Activated CD4-positive, alpha-beta T cell treated with anti-CD3 and anti-CD28 coated beads, Interleukin-10, Interleukin-2, amounts not matched to agents 100 ng/mL and 50 ng/mL, durations not matched to agents 16 hours and 8 hours (primary cell): ENCODE data around the gene ITGB5.
"Not testable (repeated sequence)": the region's sequence is repeated elsewhere in the genome, so short reads cannot be mapped to it uniquely, and the experiment has no call there.

Experiments
- DNase-seq: peaks from one replicate; pipeline ENCODE4 v3.0.0-alpha.2; 2020

ITGB5 gene

GRCh38 chr3:124769462-124769861 lies 117.7 kb downstream of the ITGB5 start:
- no peak for DNase-seq

- DNase-seq = peak; percentile 30
These were observed 118.4 kb downstream of the ITGB5 start for GRCh38 chr3:124768812-124769211.

- DNase-seq = no peak
These were observed 119.5 kb downstream of the ITGB5 start for GRCh38 chr3:124767691-124768090.

GRCh38 chr3:124767264-124767663 lies 119.9 kb downstream of the ITGB5 start:
- no peak for DNase-seq

DNA sequence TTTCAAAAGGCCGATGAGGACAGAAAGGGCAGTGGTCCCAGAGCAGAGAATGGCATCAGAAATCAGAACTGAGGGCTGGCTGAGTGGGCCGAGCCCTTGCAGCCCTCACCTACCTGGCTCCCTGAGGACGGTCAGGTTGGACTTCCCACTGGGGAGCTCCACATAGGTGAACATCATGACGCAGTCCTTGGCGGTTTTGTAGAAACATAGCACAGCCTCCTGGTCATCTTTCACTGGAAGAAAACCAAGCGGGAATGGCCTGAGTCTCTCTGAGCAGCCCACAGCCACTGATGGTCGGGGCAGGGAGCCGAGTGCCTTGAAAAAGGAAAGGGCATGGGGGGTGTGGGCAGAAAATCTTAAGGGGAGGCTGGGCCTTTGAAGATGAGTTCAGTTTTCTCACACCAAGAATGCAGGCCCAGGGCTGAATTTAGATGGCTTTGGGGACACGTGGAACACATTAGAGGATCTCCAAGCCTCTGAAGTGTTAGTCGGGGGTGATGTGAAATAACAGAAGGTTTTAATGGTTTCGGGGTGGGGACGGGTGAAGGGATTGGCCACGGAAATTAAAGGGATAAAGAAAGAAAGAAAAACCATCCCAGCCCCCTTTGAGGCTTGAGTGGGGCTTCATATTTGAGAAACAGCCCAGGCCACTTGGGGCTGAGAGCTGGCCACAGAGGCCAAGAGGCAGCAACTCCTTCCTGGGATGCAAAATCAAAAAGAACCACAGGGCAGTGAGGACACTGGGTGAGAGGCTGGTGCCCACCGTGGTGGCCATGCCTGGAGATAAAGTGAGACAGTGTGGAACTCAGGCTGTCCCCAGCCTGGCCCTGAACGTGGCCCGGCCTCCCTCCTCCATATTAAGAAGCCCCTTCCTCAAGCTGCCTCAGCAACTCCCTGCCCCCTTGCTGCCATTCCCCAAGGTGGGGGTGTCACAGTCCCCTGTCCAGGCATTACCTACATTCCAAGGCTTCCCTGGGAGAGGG lies 120.8 kb downstream of the ITGB5 start:
- no peak for DNase-seq

DNA sequence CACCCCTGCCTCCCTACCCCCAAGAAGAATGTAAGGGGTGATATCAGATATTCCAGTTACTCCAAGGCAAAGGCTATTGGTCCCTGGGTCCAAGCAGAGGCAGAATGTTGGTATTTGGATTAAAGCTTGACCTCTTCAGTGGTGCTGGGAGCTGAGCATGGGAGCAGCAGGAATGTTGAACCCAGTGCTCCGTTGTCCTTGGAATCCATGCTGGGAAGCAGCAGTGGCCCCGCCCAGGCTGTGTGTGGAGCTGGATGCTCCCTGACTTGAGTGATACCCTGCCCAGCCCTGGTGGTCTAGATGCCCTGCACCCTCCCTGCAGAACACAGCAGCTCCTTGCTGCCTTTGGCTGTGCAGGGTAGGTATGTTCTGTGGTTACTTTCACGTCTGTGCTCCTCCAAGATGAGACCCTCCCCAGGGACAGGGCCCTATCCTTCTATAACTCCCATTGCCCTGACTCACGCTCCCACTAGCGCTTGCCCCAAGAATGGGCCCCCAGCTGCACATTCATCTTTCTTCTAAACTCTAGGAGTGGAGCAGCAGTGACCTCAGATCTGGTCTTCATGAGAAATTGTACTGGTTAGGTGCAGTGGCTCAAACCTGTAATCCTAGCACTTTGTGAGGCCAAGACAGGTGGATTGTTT lies 121.8 kb downstream of the ITGB5 start:
- DNase-seq = no peak

DNA sequence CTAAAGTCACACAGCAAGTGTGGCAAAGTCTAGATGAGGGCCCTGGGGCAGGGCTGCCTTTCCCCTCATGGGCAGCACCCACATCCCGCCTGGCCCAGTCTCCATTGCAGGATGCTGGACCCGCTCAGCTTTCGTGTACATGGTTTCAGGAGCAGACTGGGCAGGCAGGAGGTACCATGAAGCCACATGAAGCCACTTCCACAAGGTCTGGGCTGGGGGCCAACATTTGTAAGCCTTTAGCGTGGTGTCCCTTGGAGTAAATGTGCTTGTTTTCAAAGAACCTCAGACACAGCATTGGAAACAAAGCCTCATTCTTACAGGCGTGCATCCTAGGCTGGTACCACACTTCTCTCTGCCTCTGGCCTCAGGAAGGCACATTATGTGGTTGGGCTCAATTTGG lies 122.4 kb downstream of the ITGB5 start:
- no peak for DNase-seq

DNA sequence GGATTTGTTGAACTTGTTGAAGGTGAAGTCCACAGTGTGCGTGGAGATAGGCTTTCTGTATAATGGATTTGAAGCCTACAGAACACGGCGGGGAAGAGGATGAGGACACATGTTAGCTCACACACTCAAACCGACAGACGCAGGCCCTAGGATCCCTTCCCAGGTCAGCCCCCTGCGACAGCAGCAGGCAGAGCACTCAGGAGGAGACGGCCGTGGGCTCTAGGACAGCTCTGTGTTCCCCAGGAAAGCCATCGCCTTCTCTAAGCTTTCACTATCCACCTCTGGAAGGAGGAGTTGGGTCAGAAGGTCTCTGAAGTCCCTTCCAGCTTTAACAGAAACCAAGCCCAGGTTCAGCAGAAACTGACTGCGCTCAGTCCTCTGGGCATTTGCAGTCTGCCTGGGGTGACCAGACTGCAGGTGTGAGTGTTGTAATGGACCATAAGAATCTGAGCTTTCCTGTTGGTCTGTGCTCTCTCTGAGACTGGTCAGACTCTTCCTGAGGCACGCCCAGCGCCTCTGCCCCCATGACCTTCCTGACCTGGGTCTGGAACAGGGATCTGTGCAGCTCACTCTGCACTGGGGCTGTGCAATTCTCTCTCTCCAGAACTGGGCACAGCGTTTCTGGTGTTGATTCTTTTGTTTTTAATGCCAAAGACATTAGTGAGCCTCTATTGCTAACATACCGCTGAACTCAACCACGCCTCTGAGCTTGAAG lies 123.4 kb downstream of the ITGB5 start:
- DNase-seq = no peak

GRCh38 chr3:124763206-124763605 lies 124.0 kb downstream of the ITGB5 start:
- DNase-seq = no peak

GRCh38 chr3:124762661-124763011 lies 124.5 kb downstream of the ITGB5 start:
- no peak for DNase-seq

- DNase-seq = no peak
These were observed 125.1 kb downstream of the ITGB5 start for GRCh38 chr3:124761935-124762660.

- peak; percentile 76 for DNase-seq
These were observed 125.8 kb downstream of the ITGB5 start for GRCh38 chr3:124761250-124761796.

- DNase-seq = no peak
These were observed 126.6 kb downstream of the ITGB5 start for GRCh38 chr3:124760601-124761000.

DNA sequence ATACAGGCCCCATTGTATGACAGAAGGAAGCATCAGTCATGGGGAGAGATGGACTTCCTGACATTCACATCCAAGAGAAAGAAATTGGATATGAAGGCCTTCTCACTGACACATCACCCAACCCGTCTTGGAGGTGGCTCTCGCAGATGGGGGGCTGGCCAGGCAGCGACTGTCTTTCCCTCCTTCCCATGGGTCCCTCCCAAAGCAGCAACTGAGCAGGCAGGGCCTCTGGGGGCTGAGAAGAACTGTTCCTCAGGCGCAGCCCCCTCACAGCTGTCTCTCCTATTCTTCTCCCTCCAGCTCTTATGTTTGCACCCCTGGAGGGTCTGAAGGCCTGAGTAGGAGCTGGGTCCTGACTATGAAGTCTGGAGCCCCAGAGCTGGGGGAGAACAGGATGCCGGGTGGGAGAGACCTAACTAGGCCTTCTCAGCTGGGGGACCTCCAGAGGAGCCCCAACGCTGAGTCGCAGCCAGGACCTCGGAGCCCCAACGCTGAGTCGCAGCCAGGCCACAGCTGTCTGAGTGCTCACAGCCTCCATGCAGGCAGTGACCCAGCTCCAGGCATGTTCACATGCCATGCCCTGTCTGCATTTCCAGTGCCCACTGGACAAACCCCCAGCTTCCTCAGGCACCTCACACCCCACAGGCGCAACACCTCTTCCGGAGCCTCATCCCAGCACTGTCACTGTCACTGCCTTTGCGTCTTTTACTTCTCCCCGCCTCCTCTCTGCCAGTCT lies 127.3 kb downstream of the ITGB5 start:
- DNase-seq = no peak

DNA sequence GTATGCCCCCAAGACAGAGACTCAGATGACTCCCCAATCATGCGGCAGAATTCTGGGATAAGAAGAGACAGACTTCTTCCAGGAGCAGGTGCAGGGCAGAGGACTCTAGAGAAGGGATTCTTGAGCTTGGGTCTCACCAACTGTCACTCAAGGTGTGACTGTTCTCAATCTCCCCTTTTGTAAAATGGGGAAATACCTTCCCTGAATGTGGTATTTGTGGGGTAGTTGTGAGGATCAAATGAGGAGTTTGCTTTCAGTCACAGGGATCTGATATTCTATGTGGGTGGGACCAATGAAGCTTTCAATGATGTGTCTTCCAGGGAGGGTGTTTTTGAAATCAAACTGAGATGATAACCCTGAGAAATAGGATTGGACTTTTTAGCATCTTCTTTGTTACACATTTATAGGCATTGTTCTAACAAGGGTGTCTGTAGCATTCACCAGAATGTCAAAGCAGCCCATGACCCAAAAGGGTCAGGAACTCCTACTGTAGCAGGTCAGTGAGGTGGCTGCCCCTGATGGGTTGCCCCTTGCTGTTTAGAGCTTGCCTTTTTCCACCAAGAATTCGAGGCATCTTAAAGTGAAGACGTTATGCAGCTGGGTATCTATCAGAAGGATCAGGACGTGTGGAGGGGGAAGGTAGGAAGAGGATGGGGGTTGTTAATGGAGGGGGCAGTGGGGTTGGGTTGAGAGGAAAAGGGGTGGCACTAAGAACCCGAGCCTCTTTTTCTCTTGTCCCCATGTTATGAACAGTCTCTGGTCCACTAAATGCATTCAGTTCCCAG lies 128.1 kb downstream of the ITGB5 start:
- peak; percentile 7 for DNase-seq

DNA sequence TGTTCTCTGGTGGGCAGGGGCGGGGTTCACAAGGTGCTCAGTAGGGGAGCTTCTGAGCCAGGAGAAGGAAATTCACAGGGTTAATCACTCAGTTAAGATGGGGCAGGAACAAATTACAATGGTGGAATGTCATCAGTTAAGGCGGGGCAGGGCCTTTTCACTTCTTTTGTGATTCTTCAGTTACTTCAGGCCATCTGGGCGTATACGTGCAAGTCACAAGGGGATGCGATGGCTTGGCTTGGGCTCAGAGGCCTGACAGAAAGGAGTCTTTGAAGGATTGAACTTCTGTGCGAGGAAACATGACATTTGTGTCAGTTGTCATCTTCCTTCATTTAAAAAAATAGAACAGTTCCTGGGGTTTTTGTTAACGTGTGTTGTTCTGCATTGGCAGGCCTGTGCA lies 129.2 kb downstream of the ITGB5 start:
- not testable (repeated sequence) for DNase-seq

DNA sequence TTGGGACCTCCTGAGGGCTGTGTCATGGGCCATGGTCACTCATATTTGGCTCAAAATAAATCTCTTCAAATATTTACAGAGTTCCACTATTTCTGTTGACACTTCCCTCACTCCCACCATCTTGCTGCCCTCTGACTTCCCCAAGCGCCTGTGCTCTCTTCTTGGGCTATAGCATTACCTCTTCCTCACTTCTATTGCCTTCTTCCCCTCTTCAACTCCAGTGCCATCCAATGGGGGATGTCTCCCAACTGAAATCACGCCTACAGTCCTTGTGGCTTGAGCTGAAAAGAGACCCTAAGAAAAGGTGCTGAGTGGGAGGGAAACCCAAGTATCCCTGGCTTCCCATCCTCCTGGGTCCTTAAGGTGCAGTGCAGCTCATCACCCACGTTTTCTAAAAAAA lies 135.1 kb downstream of the ITGB5 start:
- DNase-seq = no peak

GRCh38 chr3:124751501-124751900 lies 135.7 kb downstream of the ITGB5 start:
- no peak for DNase-seq

DNA sequence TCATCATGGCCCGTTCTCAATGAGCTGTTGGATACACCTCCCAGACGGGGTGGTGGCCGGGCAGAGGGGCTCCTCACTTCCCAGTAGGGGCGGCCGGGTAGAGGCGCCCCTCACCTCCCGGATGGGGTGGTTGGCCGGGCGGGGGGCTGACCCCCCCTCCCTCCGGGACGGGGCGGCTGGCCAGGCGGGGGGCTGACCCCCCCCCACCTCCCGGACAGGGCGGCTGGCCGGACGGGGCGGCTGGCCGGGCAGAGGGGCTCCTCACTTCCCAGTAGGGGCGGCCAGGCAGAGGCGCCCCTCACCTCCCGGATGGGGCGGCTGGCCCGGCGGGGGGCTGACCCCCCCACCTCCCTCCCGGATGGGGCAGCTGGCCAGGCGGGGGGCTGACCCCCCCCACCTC lies 137.3 kb downstream of the ITGB5 start:
- DNase-seq = not testable (repeated sequence)

DNA sequence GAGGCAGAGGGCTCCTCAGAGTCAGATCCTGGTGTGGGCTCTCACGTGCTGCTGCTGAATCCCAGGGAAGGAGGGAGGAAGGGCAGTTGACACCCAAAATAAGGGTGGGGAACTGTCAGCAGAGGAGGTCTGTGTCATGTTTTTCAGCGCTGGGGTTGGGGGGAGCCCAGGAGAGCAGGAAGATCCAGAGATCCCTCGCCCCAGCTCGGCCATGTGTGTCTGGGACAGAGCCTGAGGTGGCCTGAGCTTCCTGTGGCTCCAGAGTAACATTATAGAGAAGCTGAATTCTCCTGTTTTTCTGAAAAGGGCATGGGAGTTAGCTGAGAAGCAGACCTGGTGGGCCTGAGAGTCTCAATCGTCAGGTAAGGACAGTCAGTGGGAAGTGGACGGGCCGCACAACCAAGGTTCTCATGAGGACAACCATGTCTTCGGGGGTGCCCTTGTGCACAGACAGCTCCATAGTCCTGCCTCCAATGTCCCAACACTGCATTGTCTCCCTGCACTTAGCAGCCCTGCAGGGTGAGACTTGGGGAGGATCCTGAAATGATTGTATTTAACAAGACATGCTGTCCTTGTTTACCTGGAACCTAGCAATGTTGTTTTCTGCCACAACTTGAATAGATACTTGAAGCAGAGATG lies 138.5 kb downstream of the ITGB5 start:
- DNase-seq = no peak
